ENCODE measurements around the gene SLCO2B1. TPM values are rescaled to one million over a fixed set of nuclear protein-coding genes. Genes with fewer than 3 reads are reported as not detected.

Gene SLCO2B1
- total RNA-seq, 1 experiment from 2014 or later = 1.0 TPM

DNA sequence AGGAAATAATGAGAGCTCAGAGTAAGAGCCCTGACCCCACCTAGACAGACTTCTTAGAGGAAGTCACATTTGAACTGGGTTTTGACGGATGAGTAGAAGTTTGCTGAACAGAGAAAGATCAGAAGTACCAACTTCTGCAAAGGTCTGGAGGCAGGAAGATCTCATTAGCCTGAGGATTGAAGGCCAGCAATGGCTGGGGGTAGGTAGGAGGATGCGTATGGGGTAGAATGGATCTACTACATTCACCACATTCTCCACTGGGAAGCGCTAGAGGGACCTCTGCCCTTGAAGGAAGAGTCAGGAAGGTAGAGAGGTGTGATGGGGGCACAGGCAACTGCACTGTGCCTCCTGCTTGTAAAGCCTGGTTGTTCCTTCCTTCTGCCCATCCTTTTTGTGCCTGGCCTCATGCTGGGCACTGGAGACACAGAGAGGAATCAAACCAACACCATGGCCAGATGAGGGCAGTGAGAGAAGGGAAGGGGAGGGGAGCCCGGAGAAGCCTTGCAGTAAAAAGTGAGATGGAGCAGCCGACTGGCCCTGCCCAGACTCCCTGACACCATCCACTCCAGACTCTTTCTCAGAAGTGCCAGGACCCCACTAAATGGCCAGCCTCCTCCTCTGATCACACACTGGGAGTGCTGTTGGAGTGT, 94.6 kb downstream of the SLCO2B1 start:
- TF ChIP-seq, protein P1, sequence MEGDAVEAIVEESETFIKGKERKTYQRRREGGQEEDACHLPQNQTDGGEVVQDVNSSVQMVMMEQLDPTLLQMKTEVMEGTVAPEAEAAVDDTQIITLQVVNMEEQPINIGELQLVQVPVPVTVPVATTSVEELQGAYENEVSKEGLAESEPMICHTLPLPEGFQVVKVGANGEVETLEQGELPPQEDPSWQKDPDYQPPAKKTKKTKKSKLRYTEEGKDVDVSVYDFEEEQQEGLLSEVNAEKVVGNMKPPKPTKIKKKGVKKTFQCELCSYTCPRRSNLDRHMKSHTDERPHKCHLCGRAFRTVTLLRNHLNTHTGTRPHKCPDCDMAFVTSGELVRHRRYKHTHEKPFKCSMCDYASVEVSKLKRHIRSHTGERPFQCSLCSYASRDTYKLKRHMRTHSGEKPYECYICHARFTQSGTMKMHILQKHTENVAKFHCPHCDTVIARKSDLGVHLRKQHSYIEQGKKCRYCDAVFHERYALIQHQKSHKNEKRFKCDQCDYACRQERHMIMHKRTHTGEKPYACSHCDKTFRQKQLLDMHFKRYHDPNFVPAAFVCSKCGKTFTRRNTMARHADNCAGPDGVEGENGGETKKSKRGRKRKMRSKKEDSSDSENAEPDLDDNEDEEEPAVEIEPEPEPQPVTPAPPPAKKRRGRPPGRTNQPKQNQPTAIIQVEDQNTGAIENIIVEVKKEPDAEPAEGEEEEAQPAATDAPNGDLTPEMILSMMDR (conservative IDR thresholded peaks at IDR 0.05; ENCODE audit: low read depth, low read length) = no peak; the same call in 1 of the 2 replicates
- TF ChIP-seq EZH2 (IDR thresholded peaks at IDR 0.05; ENCODE audit: borderline replicate concordance, low read depth, low read length, poor library complexity, severe bottlenecking) = no peak
- BruUV-seq (replicated peaks) = no TSS peak
- POLR2A ChIA-PET (ENCODE audit: low non-redundant PET) = no interaction called here
- no peaks in the 10 kb centered on the region for H3K4me1 ChIP-seq (ENCODE audit: insufficient read depth, low read length, poor library complexity, severe bottlenecking)
- no peak overlapping the region for H3K27ac ChIP-seq (ENCODE audit: low read depth, low read length, poor library complexity, severe bottlenecking)
- peaks cover 33% of the 10 kb centered on the region for H3K27me3 ChIP-seq (replicated peaks; ENCODE audit: insufficient read depth, low read depth, low read length, poor library complexity)
- DNase-seq (ENCODE audit: low spot score) = no peak
- H3K9me3 ChIP-seq (ENCODE audit: low read depth, low read length, poor library complexity, severe bottlenecking) = no peaks in the 10 kb centered on the region
- CTCF ChIA-PET = no interaction called here
- intact Hi-C loops (cut with micrococcal nuclease; ENCODE audit: unreplicated experiment) = no loop called here
- no peak overlapping the region for H3K4me3 ChIP-seq (ENCODE audit: low read depth, low read length, poor library complexity, severe bottlenecking)
- no peaks in the 10 kb centered on the region for H3K36me3 ChIP-seq (ENCODE audit: insufficient read depth, low read length, poor library complexity, severe bottlenecking)

DNA sequence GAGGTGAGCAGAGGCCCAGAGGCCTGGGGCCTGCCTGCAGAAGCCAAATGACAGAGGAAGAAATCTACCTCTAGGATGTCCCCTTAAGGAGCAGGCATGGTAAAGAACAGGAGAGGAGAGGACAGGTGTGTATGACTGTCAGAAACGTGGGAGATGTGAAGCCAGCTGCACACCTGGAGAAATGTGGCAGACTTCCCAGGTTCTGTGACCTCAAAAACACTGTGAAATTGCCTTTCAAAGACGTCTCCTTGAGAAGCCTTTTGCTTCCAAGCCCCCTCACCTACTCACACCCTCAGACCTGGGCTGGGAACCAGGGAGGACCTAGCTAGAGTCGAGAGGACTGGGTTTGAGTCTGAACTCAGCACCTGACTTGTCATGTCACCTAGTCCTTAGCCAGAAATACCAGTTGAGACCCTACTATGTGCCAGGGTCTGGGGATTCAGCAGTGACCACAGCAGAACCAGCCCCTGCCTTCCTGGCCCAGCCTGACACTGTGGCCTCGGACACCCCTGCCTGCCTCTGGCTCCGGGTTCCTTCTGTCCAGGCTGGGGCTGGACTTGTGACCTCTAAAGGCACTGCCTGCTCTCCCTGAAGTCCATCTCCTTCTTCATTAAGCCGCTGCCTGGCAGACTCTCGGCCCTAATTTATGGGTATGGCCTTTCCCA, 95.2 kb downstream of the SLCO2B1 start:
- ChIA-PET POLR2A (ENCODE audit: low non-redundant PET) (no interaction called here), CTCF (no interaction called here)
- no peaks in the 10 kb centered on the region for H3K4me1 ChIP-seq (ENCODE audit: insufficient read depth, low read length, poor library complexity, severe bottlenecking)
- no peak overlapping the region for H3K4me3 ChIP-seq (ENCODE audit: low read depth, low read length, poor library complexity, severe bottlenecking)
- TF ChIP-seq, protein P1 (conservative IDR thresholded peaks at IDR 0.05; ENCODE audit: low read depth, low read length) = no peak
- no peak for TF ChIP-seq EZH2 (IDR thresholded peaks at IDR 0.05; ENCODE audit: borderline replicate concordance, low read depth, low read length, poor library complexity, severe bottlenecking)
- H3K27ac ChIP-seq (ENCODE audit: low read depth, low read length, poor library complexity, severe bottlenecking) = no peak overlapping the region
- no peak for DNase-seq (ENCODE audit: low spot score)
- intact Hi-C loops (cut with micrococcal nuclease; ENCODE audit: unreplicated experiment) = no loop called here
- no TSS peak for BruUV-seq (replicated peaks)
- H3K27me3 ChIP-seq (replicated peaks; ENCODE audit: insufficient read depth, low read depth, low read length, poor library complexity) = peaks cover 29% of the 10 kb centered on the region
- no peaks in the 10 kb centered on the region for H3K36me3 ChIP-seq (ENCODE audit: insufficient read depth, low read length, poor library complexity, severe bottlenecking)
- H3K9me3 ChIP-seq (ENCODE audit: low read depth, low read length, poor library complexity, severe bottlenecking) = no peaks in the 10 kb centered on the region

DNA sequence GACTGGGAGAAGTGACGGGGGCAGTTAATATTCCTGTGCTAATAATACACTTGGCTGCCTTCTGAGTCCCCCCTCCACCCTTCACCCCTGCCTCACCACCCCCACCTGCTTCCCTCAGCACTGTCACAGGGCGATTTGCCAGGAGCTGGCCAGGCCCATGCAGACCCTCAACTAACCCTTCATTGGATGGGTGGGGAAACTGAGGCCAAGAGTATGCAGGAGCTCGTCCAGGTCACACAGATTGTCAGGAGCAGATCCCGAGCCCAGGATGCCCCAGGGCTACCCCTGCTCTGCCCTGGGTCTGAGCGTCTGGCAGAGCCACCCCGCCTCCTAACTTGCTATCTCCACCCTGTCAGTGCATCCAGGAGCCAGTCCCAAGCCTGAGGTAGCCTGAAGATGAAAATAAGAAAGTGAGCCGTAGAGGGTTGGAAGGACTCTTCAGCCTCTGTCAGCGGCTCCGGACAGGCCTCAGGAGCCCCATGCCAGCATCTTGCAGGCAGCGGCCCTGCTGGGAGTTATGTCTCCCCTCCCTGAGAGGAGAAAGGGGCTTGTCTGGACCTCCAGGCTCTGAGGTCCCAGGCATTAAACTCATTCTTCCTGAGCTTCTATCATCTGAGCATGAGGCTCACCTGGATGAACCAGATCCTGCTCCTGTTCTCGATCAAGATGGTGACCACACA, 95.9 kb downstream of the SLCO2B1 start:
- Histone ChIP-seq H3K4me3 (ENCODE audit: low read depth, low read length, poor library complexity, severe bottlenecking) (no peak overlapping the region), H3K27ac (ENCODE audit: low read depth, low read length, poor library complexity, severe bottlenecking) (no peak overlapping the region), H3K27me3 (replicated peaks; ENCODE audit: insufficient read depth, low read depth, low read length, poor library complexity) (peaks cover 29% of the 10 kb centered on the region), H3K9me3 (ENCODE audit: low read depth, low read length, poor library complexity, severe bottlenecking) (no peaks in the 10 kb centered on the region), H3K4me1 (ENCODE audit: insufficient read depth, low read length, poor library complexity, severe bottlenecking) (no peaks in the 10 kb centered on the region), H3K36me3 (ENCODE audit: insufficient read depth, low read length, poor library complexity, severe bottlenecking) (no peaks in the 10 kb centered on the region)
- DNase-seq (ENCODE audit: low spot score) = no peak
- intact Hi-C loops (cut with micrococcal nuclease; ENCODE audit: unreplicated experiment) = no loop called here
- TF ChIP-seq EZH2 (IDR thresholded peaks at IDR 0.05; ENCODE audit: borderline replicate concordance, low read depth, low read length, poor library complexity, severe bottlenecking) = no peak
- TF ChIP-seq, protein P1 (conservative IDR thresholded peaks at IDR 0.05; ENCODE audit: low read depth, low read length) = no peak
- CTCF ChIA-PET = no interaction called here
- POLR2A ChIA-PET (ENCODE audit: low non-redundant PET) = no interaction called here
- no TSS peak for BruUV-seq (replicated peaks)

Data from A673 (cell line).